ENCODE measurements around the gene APPBP2.

Gene APPBP2

DNA sequence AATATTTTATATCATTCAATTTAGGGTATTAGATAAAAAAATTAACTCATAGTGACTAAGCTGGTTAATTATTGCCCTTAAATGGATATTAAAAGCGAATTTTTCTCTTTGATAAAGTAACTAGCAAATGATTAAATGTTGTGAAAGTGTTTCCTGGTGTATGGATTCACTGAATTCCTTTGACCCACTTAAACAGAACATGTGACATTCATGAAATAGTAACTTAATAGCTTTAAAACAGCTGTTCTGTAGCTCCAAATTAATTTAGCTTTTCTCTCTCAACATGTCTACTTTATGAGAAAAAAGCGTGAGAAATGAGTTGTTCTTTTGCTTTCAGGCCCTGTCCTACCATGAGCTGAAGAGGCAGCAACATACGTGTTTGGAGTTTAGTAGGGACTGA, 36.4 kb upstream of the APPBP2 start:
- Histone ChIP-seq H3K27ac (no peak overlapping the region), H3K4me3 (IDR thresholded peaks at IDR 0.05; ENCODE audit: insufficient read depth, low read depth, low read length) (no peak overlapping the region), H3K4me1 (ENCODE audit: low read depth, poor library complexity, severe bottlenecking) (no peaks in the 10 kb centered on the region), H2AFZ (ENCODE audit: low read depth) (no peak overlapping the region), H3K36me3 (ENCODE audit: insufficient read depth) (no peaks in the 10 kb centered on the region), H3K27me3 (ENCODE audit: insufficient read depth, low read depth) (no peaks in the 10 kb centered on the region), H3K79me2 (ENCODE audit: insufficient read depth, low read depth) (no peaks in the 10 kb centered on the region), H4K20me1 (ENCODE audit: insufficient read depth) (no peaks in the 10 kb centered on the region), H3K9ac (no peak overlapping the region), H3K4me2 (no peak overlapping the region)
- TF ChIP-seq, protein P1, sequence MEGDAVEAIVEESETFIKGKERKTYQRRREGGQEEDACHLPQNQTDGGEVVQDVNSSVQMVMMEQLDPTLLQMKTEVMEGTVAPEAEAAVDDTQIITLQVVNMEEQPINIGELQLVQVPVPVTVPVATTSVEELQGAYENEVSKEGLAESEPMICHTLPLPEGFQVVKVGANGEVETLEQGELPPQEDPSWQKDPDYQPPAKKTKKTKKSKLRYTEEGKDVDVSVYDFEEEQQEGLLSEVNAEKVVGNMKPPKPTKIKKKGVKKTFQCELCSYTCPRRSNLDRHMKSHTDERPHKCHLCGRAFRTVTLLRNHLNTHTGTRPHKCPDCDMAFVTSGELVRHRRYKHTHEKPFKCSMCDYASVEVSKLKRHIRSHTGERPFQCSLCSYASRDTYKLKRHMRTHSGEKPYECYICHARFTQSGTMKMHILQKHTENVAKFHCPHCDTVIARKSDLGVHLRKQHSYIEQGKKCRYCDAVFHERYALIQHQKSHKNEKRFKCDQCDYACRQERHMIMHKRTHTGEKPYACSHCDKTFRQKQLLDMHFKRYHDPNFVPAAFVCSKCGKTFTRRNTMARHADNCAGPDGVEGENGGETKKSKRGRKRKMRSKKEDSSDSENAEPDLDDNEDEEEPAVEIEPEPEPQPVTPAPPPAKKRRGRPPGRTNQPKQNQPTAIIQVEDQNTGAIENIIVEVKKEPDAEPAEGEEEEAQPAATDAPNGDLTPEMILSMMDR (conservative IDR thresholded peaks at IDR 0.05; ENCODE audit: low read depth, low read length), result no peak

DNA sequence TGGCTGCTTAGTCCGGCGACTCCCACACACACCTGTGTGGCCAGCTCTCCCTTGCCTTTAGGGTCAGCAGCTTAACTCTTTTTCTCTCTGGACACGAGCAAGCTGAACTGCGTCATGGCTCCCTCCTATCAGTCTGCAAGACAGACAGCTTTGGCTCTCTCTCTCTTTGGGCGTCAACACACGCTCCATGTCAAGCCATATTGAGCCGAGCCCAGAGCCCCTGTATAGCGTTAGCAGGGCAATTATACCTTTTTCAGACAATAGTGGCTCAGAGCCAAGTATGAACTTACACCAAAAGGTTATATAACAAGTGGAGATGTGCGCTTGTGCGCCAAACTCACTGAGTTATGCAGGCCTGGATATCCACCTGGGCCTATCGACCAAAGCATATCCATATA, 34.8 kb upstream of the APPBP2 start:
- Histone ChIP-seq H3K4me3 (IDR thresholded peaks at IDR 0.05; ENCODE audit: insufficient read depth, low read depth, low read length) (no peak overlapping the region), H2AFZ (ENCODE audit: low read depth) (no peak overlapping the region), H3K4me1 (ENCODE audit: low read depth, poor library complexity, severe bottlenecking) (no peaks in the 10 kb centered on the region), H3K4me2 (no peak overlapping the region), H3K79me2 (ENCODE audit: insufficient read depth, low read depth) (no peaks in the 10 kb centered on the region), H3K27ac (no peak overlapping the region), H4K20me1 (ENCODE audit: insufficient read depth) (no peaks in the 10 kb centered on the region), H3K36me3 (ENCODE audit: insufficient read depth) (no peaks in the 10 kb centered on the region), H3K27me3 (ENCODE audit: insufficient read depth, low read depth) (no peaks in the 10 kb centered on the region), H3K9ac (no peak overlapping the region)
- TF ChIP-seq, protein P1 (conservative IDR thresholded peaks at IDR 0.05; ENCODE audit: low read depth, low read length), result no peak

DNA sequence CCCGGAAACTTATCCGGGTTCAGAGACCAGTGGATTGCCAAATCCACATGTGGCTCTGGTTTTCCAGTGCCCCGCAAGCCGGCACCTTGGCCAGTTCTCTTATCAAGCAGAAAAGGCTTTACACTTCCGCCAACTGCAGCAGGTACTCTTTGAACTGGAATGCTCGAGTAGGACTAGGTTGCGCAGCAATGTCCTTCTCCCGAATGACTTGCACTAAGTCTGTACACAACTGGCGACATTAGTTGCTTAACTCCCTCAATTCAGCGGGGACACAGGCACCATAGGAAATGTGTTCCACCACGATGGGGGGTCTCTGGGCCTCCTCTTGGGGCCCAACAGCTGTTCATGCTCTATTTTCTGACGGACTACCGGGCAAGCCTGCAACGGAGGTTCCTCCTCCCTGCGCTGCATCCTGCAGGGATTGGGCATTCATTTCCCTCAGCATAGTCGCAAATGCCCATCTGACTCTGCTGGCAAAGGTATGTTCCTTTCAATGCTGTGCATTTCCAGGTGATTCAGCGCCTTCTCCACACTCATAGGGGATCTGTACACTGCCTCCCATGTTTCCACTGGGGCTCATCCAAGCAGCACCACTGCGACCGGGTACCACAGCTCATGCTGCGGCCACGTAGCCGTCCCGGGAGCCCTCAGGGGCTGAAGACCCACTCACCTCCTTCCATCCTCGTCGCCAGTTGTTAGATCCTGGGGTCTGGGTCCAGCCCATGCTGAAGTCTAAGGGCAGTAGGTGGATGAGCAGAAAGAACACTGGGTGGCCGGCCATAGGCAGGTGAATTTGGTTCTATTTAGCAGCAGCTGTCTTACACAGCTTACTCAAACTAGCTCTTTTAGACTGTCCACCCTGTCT, 34.2 kb upstream of the APPBP2 start:
- no peak overlapping the region for H3K9ac ChIP-seq
- H3K27me3 ChIP-seq (ENCODE audit: insufficient read depth, low read depth), result no peaks in the 10 kb centered on the region
- no peak overlapping the region for H2AFZ ChIP-seq (ENCODE audit: low read depth)
- H4K20me1 ChIP-seq (ENCODE audit: insufficient read depth), result no peaks in the 10 kb centered on the region
- no peaks in the 10 kb centered on the region for H3K79me2 ChIP-seq (ENCODE audit: insufficient read depth, low read depth)
- H3K4me2 ChIP-seq, result no peak overlapping the region
- H3K36me3 ChIP-seq (ENCODE audit: insufficient read depth), result no peaks in the 10 kb centered on the region
- H3K27ac ChIP-seq, result no peak overlapping the region
- TF ChIP-seq, protein P1 (conservative IDR thresholded peaks at IDR 0.05; ENCODE audit: low read depth, low read length), result no peak
- no peak overlapping the region for H3K4me3 ChIP-seq (IDR thresholded peaks at IDR 0.05; ENCODE audit: insufficient read depth, low read depth, low read length)
- H3K4me1 ChIP-seq (ENCODE audit: low read depth, poor library complexity, severe bottlenecking), result no peaks in the 10 kb centered on the region

DNA sequence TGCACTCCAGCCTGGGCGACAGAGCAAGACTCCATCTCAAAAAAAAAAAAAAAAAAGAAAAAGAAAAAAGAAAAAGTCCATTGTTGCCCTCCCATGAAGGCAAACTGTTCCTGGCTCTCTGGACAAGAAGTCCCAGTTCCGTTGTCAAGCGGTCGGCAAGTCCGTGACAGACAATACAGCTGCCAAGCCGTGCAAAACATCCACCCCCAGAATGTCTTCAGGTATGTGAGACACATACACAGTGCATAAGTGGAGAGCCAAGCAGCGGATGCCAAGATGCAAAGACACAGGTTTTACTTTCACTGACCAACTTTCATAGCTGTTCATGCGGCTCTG, 33.6 kb upstream of the APPBP2 start:
- Histone ChIP-seq H3K27ac (no peak overlapping the region), H3K4me1 (ENCODE audit: low read depth, poor library complexity, severe bottlenecking) (no peaks in the 10 kb centered on the region), H2AFZ (ENCODE audit: low read depth) (no peak overlapping the region), H3K4me3 (IDR thresholded peaks at IDR 0.05; ENCODE audit: insufficient read depth, low read depth, low read length) (no peak overlapping the region), H3K79me2 (ENCODE audit: insufficient read depth, low read depth) (no peaks in the 10 kb centered on the region), H3K4me2 (no peak overlapping the region), H3K27me3 (ENCODE audit: insufficient read depth, low read depth) (no peaks in the 10 kb centered on the region), H4K20me1 (ENCODE audit: insufficient read depth) (no peaks in the 10 kb centered on the region), H3K9ac (no peak overlapping the region), H3K36me3 (ENCODE audit: insufficient read depth) (no peaks in the 10 kb centered on the region)
- TF ChIP-seq, protein P1 (conservative IDR thresholded peaks at IDR 0.05; ENCODE audit: low read depth, low read length), result no peak

All from KMS-11 (cell line).